Measurements from ENCODE around the gene RPL19.

The RPL19 gene

GRCh38 chr17:39252788-39253460 is 52.8 kb downstream of the RPL19 start:
- no peak for DNase-seq
